GM18511 (cell line): ENCODE results near the gene FAU.
A peak's percentile ranks its signal among the peaks of the same experiment; 100 is the strongest.

Experiments
- ATAC-seq: cut with Tn5 transposase; IDR thresholded peaks from one replicate; pipeline ENCODE4 v1.9.1; 2021; ENCODE audit warnings: mild to moderate bottlenecking, moderate library complexity; ENCODE audit not compliant: unreplicated experiment

The FAU gene

GRCh38 chr11:65136515-65137096 is 14.7 kb upstream of the FAU start:
- no peak for ATAC-seq

GRCh38 chr11:65135633-65136145 is 13.8 kb upstream of the FAU start:
- ATAC-seq, result no peak

- ATAC-seq, result peak; percentile 65
These were observed 13.2 kb upstream of the FAU start for GRCh38 chr11:65134952-65135632.

- ATAC-seq, result peak; percentile 61
These were observed 12.5 kb upstream of the FAU start, which contains the start of gene SYVN1 for GRCh38 chr11:65134240-65134951. Gene SYVN1, minus strand, starts transcription at chr11:65134519. Its CDS starts 918 bp downstream, at chr11:65133601.

- no peak for ATAC-seq
These were observed 11.8 kb upstream of the FAU start for GRCh38 chr11:65133724-65134123.

GRCh38 chr11:65132988-65133700 is 11.2 kb upstream of the FAU start:
- no peak for ATAC-seq

GRCh38 chr11:65132238-65132987 is 10.5 kb upstream of the FAU start:
- ATAC-seq, result peak; percentile 42

- ATAC-seq, result no peak
These were observed 9.9 kb upstream of the FAU start for GRCh38 chr11:65131895-65132237.

- ATAC-seq, result no peak
These were observed 9.5 kb upstream of the FAU start for GRCh38 chr11:65131417-65131776.

GRCh38 chr11:65130631-65131416 is 8.9 kb upstream of the FAU start:
- ATAC-seq, result no peak

GRCh38 chr11:65129649-65130441 is 7.9 kb upstream of the FAU start:
- no peak for ATAC-seq

- no peak for ATAC-seq
These were observed 6.5 kb upstream of the FAU start for GRCh38 chr11:65128182-65129145.

GRCh38 chr11:65127473-65128181 is 5.7 kb upstream of the FAU start:
- no peak for ATAC-seq

- no peak for ATAC-seq
These were observed 4.8 kb upstream of the FAU start for GRCh38 chr11:65126624-65127274.

- ATAC-seq, result no peak
These were observed 3.5 kb upstream of the FAU start for GRCh38 chr11:65125197-65126056.
